Adrenal gland (tissue), 5 donors: ENCODE measurements around the gene C1RL.

Experiments used
- CTCF ChIP-seq, 6 experiments: fragments of 450-650 bp in 4 of 6; fragments of 200-600 bp in 2 of 6; sonication (generic) in 1 of 6; IDR thresholded peaks; 1 replicate in 5 of 6; 2 replicates in 1 of 6; pipeline versions ENCODE4 v1.5.1 to v1.8.0; 2016 to 2021; ENCODE audit warnings: antibody characterized with exemption in 6 of 6, mild to moderate bottlenecking in 2 of 6, moderate library complexity in 1 of 6
- POLR2A ChIP-seq, 2 donors: fragments of 450-650 bp; IDR thresholded peaks; one replicate each; pipeline ENCODE4 v1.6.1; 2017; ENCODE audit warnings: antibody characterized with exemption in 2 of 2, mild to moderate bottlenecking in 2 of 2, moderate library complexity in 1 of 2
- donor health status: DM: no; HTN: no; CAD: no.

GRCh38 chr12:7047306-7047705 lies 61.7 kb downstream of the C1RL start:
- no peak for TF ChIP-seq CTCF (IDR thresholded peaks at IDR 0.05)
- TF ChIP-seq POLR2A (IDR thresholded peaks at IDR 0.05): no peak
